SU-DHL-6 (cell line): ENCODE results near the gene ARHGDIA.

Source experiments
- H2AFZ ChIP-seq: fragments of 200-600 bp; sonication (generic); 2 replicates; pipeline ENCODE4 v1.6.1; 2014; ENCODE audit warnings: low read depth, mild to moderate bottlenecking, moderate library complexity, mixed read lengths, antibody characterized with exemption, low read length; ENCODE audit not compliant: severe bottlenecking
- H3F3A ChIP-seq: fragments of 200-600 bp; shearing (Covaris generic); 2 replicates; pipeline ENCODE4 v1.6.0; 2016; ENCODE audit warnings: antibody characterized with exemption, mild to moderate bottlenecking; ENCODE audit not compliant: insufficient read depth
- H3K27ac ChIP-seq: fragments of 200-600 bp; sonication (generic); 2 replicates; pipeline ENCODE4 v1.5.1; 2016; ENCODE audit warnings: low read depth, mild to moderate bottlenecking, low read length, moderate library complexity, mixed read lengths
- H3K27me3 ChIP-seq: fragments of 200-600 bp; sonication (generic), shearing (Covaris generic); 2 replicates; pipeline ENCODE4 v1.6.0; 2014; ENCODE audit warnings: mild to moderate bottlenecking, low read length
- H3K36me3 ChIP-seq: fragments of 200-600 bp; sonication (generic); 2 replicates; pipeline ENCODE4 v1.6.1; 2014; ENCODE audit warnings: mild to moderate bottlenecking, low read length, mixed read lengths
- H3K4me2 ChIP-seq: fragments of 300-600, 200-600 bp; shearing (Covaris generic), sonication (generic); 2 replicates; pipeline ENCODE4 v1.6.0; 2014; ENCODE audit warnings: low read length, low read depth, mild to moderate bottlenecking; ENCODE audit not compliant: poor library complexity, severe bottlenecking
- H3K4me3 ChIP-seq: fragments of 200-600 bp; sonication (generic); 2 replicates; pipeline ENCODE4 v1.5.1; 2014; ENCODE audit warnings: antibody characterized with exemption, low read length, mild to moderate bottlenecking, mixed read lengths; ENCODE audit not compliant: insufficient read depth, poor library complexity, severe bottlenecking
- H3K79me2 ChIP-seq: fragments of 200-600 bp; sonication (generic); 2 replicates; pipeline ENCODE4 v1.6.1; 2014; ENCODE audit warnings: mild to moderate bottlenecking, low read length, moderate library complexity; ENCODE audit not compliant: insufficient read depth
- H3K9ac ChIP-seq: fragments of 200-600 bp; sonication (generic); 2 replicates; pipeline ENCODE4 v1.7.0; 2014; ENCODE audit warnings: mild to moderate bottlenecking, low read length
- H3K9me2 ChIP-seq: fragments of 200-600 bp; sonication (generic); replicated peaks from 2 replicates; pipeline ENCODE4 v1.6.1; 2014; ENCODE audit warnings: low read length; ENCODE audit not compliant: insufficient read depth
- H3K9me3 ChIP-seq: fragments of 200-600 bp; sonication (generic); 2 replicates; pipeline ENCODE4 v1.6.1; 2014; ENCODE audit warnings: low read length, mixed read lengths; ENCODE audit not compliant: insufficient read depth
- H4K20me1 ChIP-seq: fragments of 200-600 bp; sonication (generic); 2 replicates; pipeline ENCODE4 v1.6.1; 2014; ENCODE audit warnings: low read depth, mild to moderate bottlenecking, antibody characterized with exemption, low read length, moderate library complexity, mixed read lengths
- EZH2phosphoT487 ChIP-seq: fragments of 200-600 bp; sonication (generic), shearing (Covaris generic); conservative IDR thresholded peaks from 2 replicates; pipeline ENCODE4 v1.6.1; 2018; ENCODE audit warnings: mild to moderate bottlenecking, antibody characterized with exemption, low read length, moderate library complexity, mixed read lengths
- TF ChIP-seq, protein P1 (sequence below): fragments of 200-600 bp; sonication (generic); IDR thresholded peaks from one replicate; pipeline ENCODE4 v1.5.1; 2017; ENCODE audit warnings: antibody characterized with exemption, mild to moderate bottlenecking, low read length, moderate library complexity; ENCODE audit not compliant: insufficient read depth, poor library complexity, severe bottlenecking

Gene ARHGDIA

DNA sequence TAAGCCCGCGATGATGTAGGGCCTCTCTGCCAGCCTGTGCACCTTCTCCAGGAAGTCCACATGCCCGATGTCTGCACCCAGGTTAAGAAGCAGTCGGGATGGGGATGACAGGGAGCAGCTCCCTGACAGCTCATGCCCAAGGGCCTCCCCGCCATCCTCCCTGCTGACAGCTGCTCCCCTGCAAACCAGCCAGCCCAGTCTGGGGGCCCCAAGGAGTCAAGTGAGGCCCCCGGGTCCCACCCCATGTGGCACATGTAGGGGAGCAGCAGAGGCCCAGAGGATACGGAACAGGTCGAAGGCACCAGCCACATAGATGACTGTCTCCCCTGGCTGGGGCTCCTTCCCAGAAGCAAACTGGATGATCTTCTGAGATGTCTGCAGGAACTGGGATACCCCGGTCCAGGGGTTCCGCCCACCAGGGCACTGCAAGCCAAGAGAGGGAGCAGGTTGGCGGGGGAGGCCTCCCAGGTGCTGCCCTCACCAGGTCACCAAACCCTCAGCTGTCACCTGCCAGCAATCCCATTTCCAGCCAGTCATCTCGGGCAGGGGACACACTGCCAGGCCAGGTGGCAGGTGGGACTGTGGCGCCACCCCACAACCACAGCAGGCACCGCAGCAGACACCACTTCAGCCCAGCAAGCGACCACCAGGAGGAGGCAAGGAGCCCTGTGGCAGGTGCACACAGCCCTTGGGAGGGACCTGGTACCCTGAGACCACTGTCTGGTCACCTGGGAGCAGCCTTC lies 35.5 kb upstream of the ARHGDIA start:
- no peak overlapping the region for H3K4me3 ChIP-seq
- H3K9me3 ChIP-seq = no peaks in the 10 kb centered on the region
- H3K9ac ChIP-seq = no peak overlapping the region
- no peaks in the 10 kb centered on the region for H3K27me3 ChIP-seq
- no peaks in the 10 kb centered on the region for H3K9me2 ChIP-seq
- TF ChIP-seq EZH2phosphoT487 = no peak
- TF ChIP-seq, protein P1, sequence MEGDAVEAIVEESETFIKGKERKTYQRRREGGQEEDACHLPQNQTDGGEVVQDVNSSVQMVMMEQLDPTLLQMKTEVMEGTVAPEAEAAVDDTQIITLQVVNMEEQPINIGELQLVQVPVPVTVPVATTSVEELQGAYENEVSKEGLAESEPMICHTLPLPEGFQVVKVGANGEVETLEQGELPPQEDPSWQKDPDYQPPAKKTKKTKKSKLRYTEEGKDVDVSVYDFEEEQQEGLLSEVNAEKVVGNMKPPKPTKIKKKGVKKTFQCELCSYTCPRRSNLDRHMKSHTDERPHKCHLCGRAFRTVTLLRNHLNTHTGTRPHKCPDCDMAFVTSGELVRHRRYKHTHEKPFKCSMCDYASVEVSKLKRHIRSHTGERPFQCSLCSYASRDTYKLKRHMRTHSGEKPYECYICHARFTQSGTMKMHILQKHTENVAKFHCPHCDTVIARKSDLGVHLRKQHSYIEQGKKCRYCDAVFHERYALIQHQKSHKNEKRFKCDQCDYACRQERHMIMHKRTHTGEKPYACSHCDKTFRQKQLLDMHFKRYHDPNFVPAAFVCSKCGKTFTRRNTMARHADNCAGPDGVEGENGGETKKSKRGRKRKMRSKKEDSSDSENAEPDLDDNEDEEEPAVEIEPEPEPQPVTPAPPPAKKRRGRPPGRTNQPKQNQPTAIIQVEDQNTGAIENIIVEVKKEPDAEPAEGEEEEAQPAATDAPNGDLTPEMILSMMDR = peak; percentile 16
- H3K36me3 ChIP-seq = no peaks in the 10 kb centered on the region
- no peak overlapping the region for H3K27ac ChIP-seq
- H3F3A ChIP-seq = peaks cover under 1% of the 10 kb centered on the region; the same call in 1 of the 2 replicates
- no peak overlapping the region for H3K4me2 ChIP-seq
- H4K20me1 ChIP-seq = no peaks in the 10 kb centered on the region
- H2AFZ ChIP-seq = no peak overlapping the region
- H3K79me2 ChIP-seq = peaks cover 4% of the 10 kb centered on the region; the same call in 1 of the 2 replicates

DNA sequence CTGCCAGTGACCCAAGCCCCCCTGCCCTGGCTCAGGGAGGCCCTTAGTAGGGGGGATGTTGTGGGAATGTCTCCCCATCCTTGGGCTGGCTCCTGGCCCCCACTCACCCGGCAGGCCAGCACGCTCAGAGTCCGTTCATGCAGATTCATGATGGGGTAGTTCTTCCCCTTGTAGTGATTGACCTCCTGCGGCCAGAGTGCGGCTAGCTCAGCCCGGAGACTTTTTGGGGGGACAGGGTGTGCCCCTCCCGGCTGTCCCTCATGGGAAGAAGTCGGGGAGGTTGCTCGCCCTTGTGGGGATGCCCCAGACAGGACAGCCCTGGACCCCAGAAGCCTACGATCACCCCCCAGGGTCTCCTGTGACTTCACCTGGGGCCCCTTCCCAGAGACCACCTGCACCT lies 34.9 kb upstream of the ARHGDIA start:
- no peak overlapping the region for H3K4me3 ChIP-seq
- H3K9me2 ChIP-seq = no peaks in the 10 kb centered on the region
- no peaks in the 10 kb centered on the region for H3F3A ChIP-seq
- no peak for TF ChIP-seq EZH2phosphoT487
- TF ChIP-seq, protein P1 = no peak
- no peak overlapping the region for H2AFZ ChIP-seq
- no peaks in the 10 kb centered on the region for H3K36me3 ChIP-seq
- H4K20me1 ChIP-seq = no peaks in the 10 kb centered on the region
- H3K27me3 ChIP-seq = no peaks in the 10 kb centered on the region
- H3K79me2 ChIP-seq = peaks cover 4% of the 10 kb centered on the region; the same call in 1 of the 2 replicates
- H3K27ac ChIP-seq = no peak overlapping the region
- no peak overlapping the region for H3K9ac ChIP-seq
- no peak overlapping the region for H3K4me2 ChIP-seq
- H3K9me3 ChIP-seq = no peaks in the 10 kb centered on the region

DNA sequence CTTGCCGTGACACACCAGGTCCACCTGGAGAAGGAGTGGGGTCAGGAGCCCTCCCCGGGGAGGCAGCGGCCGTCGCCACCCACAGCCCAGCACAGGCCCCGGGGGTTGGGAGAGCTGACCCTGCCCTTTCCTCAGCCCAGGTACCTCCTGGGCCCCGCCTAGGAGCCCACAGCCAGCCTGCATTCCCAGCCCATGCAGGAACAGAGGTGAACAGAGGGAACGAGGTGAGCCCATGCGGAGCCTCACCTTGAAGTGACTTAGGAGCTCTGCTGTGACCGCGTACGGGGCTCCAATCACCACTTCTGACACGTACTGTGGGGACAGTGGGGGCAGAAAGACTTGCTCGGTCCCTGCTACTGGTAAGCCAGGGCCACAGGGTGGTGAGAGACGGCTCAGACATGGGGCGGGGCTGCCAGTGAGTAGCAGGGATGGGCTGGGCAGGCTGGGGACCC lies 34.3 kb upstream of the ARHGDIA start:
- Histone ChIP-seq H3K4me3 (no peak overlapping the region), H3K4me2 (no peak overlapping the region), H4K20me1 (no peaks in the 10 kb centered on the region), H2AFZ (no peak overlapping the region), H3K9me3 (no peaks in the 10 kb centered on the region), H3K27ac (no peak overlapping the region), H3K27me3 (no peaks in the 10 kb centered on the region), H3K9me2 (no peaks in the 10 kb centered on the region), H3F3A (no peaks in the 10 kb centered on the region), H3K9ac (no peak overlapping the region), H3K36me3 (no peaks in the 10 kb centered on the region), H3K79me2 (no peaks in the 10 kb centered on the region)
- TF ChIP-seq EZH2phosphoT487 = no peak
- TF ChIP-seq, protein P1 = no peak
